C4-2B (cell line): Measurements from ENCODE around the gene SPECC1L.
A peak's percentile ranks its signal among the peaks of the same experiment; 100 is the strongest.

Experiments used
- H3K27ac ChIP-seq: fragments of 450-650 bp; 2 replicates; pipeline ENCODE4 v1.5.1; 2017
- CTCF ChIP-seq: fragments of 450-650 bp; conservative IDR thresholded peaks from 2 replicates; pipeline ENCODE4 v1.5.1; 2017; ENCODE audit warnings: mild to moderate bottlenecking
- ZFX ChIP-seq: fragments of 450-650 bp; IDR thresholded peaks from 2 replicates; pipeline ENCODE4 v1.6.1; 2017

The SPECC1L gene

GRCh38 chr22:24420072-24420976 lies 149.7 kb downstream of the SPECC1L start:
- TF ChIP-seq ZFX (no peak), CTCF (no peak)
- no peak overlapping the region for H3K27ac ChIP-seq

GRCh38 chr22:24420977-24421343 lies 150.3 kb downstream of the SPECC1L start:
- no peak for TF ChIP-seq CTCF
- no peak for TF ChIP-seq ZFX
- H3K27ac ChIP-seq: no peak overlapping the region

- H3K27ac ChIP-seq: no peak overlapping the region
- TF ChIP-seq CTCF (no peak), ZFX (no peak)
These were observed 150.8 kb downstream of the SPECC1L start for GRCh38 chr22:24421428-24421931.

- H3K27ac ChIP-seq: no peak overlapping the region
- no peak for TF ChIP-seq ZFX
- TF ChIP-seq CTCF: no peak
These were observed 151.6 kb downstream of the SPECC1L start for GRCh38 chr22:24422102-24422665.

- TF ChIP-seq CTCF (peak; percentile 92), ZFX (no peak)
These were observed 152.9 kb downstream of the SPECC1L start for GRCh38 chr22:24423519-24424000.

GRCh38 chr22:24424001-24424900 lies 153.6 kb downstream of the SPECC1L start:
- H3K27ac ChIP-seq: no peak overlapping the region

More at GRCh38 chr22:24423519-24424000, 152.9 kb downstream of the SPECC1L start:
- no peak overlapping the region for H3K27ac ChIP-seq

More at GRCh38 chr22:24424001-24424900, 153.6 kb downstream of the SPECC1L start:
- TF ChIP-seq ZFX: no peak
- no peak; the same call in 1 of the 2 replicates for TF ChIP-seq CTCF
